Esophagus muscularis mucosa (tissue), 4 donors: ENCODE results near the gene PFN1.

Experiments
- EP300 ChIP-seq: sonication (generic); formaldehyde crosslinking; IDR thresholded peaks from one replicate; pipeline ENCODE4 v1.6.1; 2017; ENCODE audit warnings: antibody characterized with exemption
- POLR2A ChIP-seq: fragments of 450-650 bp; IDR thresholded peaks from one replicate; pipeline ENCODE4 v1.6.1; 2017; ENCODE audit warnings: antibody characterized with exemption, moderate library complexity, mild to moderate bottlenecking, low read depth
- POLR2AphosphoS5 ChIP-seq, 2 donors: sonication (generic); formaldehyde crosslinking; IDR thresholded peaks; one replicate each; pipeline ENCODE4 v1.6.1; 2017; ENCODE audit warnings: antibody characterized with exemption in 2 of 2
- TF ChIP-seq, protein P1 (sequence below), 3 experiments: fragments of 200-600 bp in 2 of 3; fragments of 450-650 bp in 1 of 3; sonication (generic) in 2 of 3; IDR thresholded peaks; one replicate each; pipeline ENCODE4 v1.5.1; 2017 to 2019; ENCODE audit warnings: antibody characterized with exemption in 3 of 3, mild to moderate bottlenecking in 2 of 3, moderate library complexity in 1 of 3

DNA sequence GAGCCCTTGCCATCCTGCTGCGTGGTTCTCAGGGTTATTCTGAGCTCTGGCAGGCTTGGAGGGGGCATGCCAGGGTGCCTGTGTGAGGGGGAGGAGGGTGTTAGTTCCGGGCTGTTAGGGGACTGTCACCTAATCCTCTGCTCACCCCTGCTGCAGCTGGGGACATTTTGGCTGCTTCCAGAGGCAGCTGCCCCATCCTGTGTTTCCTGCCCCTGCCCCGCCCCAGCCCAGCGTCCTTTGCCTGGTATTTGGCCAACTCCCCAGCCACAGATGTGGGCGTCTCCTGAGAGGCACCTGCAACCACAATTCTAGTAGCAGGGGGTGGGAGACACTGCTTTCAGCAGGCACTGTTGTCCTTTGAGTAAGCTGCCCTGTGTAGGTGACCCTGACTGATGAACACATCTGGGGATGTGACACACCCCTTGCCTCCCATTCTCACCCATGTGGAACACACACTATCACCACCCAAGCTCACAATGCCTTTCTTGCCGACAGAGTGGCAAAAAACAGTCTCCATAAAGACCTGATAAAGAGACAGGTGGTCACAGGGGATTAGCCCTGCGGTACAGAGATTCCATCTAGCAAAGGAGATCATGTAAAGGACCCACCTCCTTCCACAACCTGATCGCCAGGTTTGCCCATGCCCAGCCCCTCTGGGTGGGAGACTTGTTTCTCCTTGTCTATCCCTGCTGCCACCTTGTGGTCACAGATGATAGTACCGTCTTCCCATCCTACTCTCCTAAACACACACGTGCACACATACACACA, 45.1 kb downstream of the PFN1 start, which contains the start of gene CHRNE:
- TF ChIP-seq, protein P1, sequence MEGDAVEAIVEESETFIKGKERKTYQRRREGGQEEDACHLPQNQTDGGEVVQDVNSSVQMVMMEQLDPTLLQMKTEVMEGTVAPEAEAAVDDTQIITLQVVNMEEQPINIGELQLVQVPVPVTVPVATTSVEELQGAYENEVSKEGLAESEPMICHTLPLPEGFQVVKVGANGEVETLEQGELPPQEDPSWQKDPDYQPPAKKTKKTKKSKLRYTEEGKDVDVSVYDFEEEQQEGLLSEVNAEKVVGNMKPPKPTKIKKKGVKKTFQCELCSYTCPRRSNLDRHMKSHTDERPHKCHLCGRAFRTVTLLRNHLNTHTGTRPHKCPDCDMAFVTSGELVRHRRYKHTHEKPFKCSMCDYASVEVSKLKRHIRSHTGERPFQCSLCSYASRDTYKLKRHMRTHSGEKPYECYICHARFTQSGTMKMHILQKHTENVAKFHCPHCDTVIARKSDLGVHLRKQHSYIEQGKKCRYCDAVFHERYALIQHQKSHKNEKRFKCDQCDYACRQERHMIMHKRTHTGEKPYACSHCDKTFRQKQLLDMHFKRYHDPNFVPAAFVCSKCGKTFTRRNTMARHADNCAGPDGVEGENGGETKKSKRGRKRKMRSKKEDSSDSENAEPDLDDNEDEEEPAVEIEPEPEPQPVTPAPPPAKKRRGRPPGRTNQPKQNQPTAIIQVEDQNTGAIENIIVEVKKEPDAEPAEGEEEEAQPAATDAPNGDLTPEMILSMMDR (IDR thresholded peaks at IDR 0.05): peak; percentile 64 to 83 (median 80)
- no peak for TF ChIP-seq POLR2A
- peak in 1 of 2 donors; percentile 17 for TF ChIP-seq POLR2AphosphoS5 (IDR thresholded peaks at IDR 0.05)
- no peak for TF ChIP-seq EP300
